ENCODE data around the gene SLC9A1.

The SLC9A1 gene

GRCh38 chr1:27060891-27061290, 94.0 kb downstream of the SLC9A1 start:
- DNase-seq: no peak

- no peak for DNase-seq
These were observed 95.8 kb downstream of the SLC9A1 start for GRCh38 chr1:27058966-27059669.

- DNase-seq: no peak
These were observed 96.9 kb downstream of the SLC9A1 start for GRCh38 chr1:27057801-27058625.

GRCh38 chr1:27057389-27057788, 97.5 kb downstream of the SLC9A1 start:
- no peak for DNase-seq

- DNase-seq: no peak
These were observed 100.8 kb downstream of the SLC9A1 start for GRCh38 chr1:27053977-27054753.

GRCh38 chr1:27052527-27052926, 102.4 kb downstream of the SLC9A1 start:
- no peak for DNase-seq

GRCh38 chr1:27049607-27050006, 105.3 kb downstream of the SLC9A1 start:
- DNase-seq: no peak

- no peak for DNase-seq
These were observed 105.8 kb downstream of the SLC9A1 start for GRCh38 chr1:27049100-27049499.

Measured in activated T-cell treated with anti-CD3 and anti-CD28 coated beads, Interleukin-2, amount 50 U/mL, for 1 hour (primary cell).